ENCODE data around the gene RABGAP1. TPM values are rescaled to one million over a fixed set of nuclear protein-coding genes. Genes with fewer than 3 reads are reported as not detected.

Gene RABGAP1
- total RNA-seq, 3 donors from 2014 or later, result 49.1 to 93.4 (median 77.7) TPM

DNA sequence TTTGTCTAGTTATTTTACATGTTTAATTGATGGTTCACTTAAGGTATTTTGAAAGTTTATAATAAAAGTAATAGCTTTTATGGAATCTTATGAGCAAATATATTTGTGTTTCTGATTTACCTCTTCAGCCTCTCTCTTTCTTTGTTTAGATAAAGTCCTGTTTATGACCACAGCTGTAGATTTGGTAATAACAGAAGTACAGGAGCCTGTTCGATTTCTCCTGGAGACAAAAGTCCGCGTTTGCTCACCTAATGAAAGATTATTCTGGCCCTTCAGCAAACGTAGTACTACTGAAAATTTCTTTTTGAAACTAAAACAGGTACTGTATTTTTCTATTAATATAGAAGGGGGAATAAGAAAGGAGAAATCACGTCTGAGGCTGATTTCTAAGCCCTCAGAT lies 57.6 kb downstream of the RABGAP1 start:
- H3K27ac ChIP-seq, result no peak overlapping the region
- no peak overlapping the region for H3K4me3 ChIP-seq
- intact Hi-C loops (cut with DNase I; ENCODE audit: low total_unique reads), result no loop called here
- H3K36me3 ChIP-seq, result peaks cover 4% of the 10 kb centered on the region
- no peaks in the 10 kb centered on the region for H3K27me3 ChIP-seq
- TF ChIP-seq POLR2A (IDR thresholded peaks at IDR 0.05), result no peak
- TF ChIP-seq CTCF (IDR thresholded peaks at IDR 0.05), result no peak
- no peak for TF ChIP-seq POLR2AphosphoS5 (IDR thresholded peaks at IDR 0.05)
- H3K9me3 ChIP-seq, result no peaks in the 10 kb centered on the region
- H3K4me1 ChIP-seq, result no peaks in the 10 kb centered on the region
- DNase-seq (ENCODE audit: low spot score in 2 of 2), result no peak

DNA sequence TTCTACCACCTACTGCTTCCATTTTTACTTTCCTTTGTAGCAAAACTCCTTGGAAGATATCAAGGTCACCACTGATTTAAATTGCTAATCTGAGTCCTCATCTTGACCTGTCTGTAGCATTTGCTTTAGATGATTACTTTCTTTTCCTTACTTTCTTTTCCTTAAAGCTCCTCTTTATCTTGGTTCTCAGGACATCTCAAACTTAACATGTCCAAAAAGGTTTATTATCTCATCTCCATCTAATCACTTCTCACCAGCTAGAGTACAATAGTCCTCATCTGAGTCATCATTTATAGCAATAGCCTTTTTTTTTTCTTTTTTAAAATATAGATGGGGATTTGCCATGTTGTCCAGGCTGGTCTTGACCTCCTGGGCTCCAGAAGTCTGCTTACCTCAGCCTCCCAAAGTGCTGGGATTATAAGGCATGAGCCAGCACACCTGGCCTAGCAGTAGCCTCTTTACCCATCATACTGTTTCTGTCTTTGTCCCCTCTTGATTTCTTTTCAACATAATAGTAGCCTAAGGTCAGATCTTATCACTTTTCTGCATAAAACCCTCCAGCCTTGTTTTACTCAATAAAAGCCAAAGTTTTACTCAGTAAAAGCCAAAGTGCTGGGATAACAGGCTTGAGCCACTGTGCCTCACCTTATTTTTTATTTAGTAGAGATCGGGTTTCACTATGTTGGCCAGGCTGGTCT lies 59.7 kb downstream of the RABGAP1 start:
- Histone ChIP-seq H3K36me3 (peaks cover 4% of the 10 kb centered on the region), H3K27ac (no peak overlapping the region)
- TF ChIP-seq POLR2AphosphoS5 (IDR thresholded peaks at IDR 0.05), result no peak
- TF ChIP-seq POLR2A (IDR thresholded peaks at IDR 0.05), result no peak
- no peak for TF ChIP-seq CTCF (IDR thresholded peaks at IDR 0.05)

GRCh38 chr9:123002754-123003153 lies 61.9 kb downstream of the RABGAP1 start:
- intact Hi-C loops (cut with DNase I; ENCODE audit: low total_unique reads), result no loop called here

More for the DNA sequence above, 59.7 kb downstream of the RABGAP1 start:
- intact Hi-C loops (cut with DNase I; ENCODE audit: low total_unique reads), result no loop called here
- H3K9me3 ChIP-seq, result no peaks in the 10 kb centered on the region
- no peaks in the 10 kb centered on the region for H3K4me1 ChIP-seq
- H3K27me3 ChIP-seq, result no peaks in the 10 kb centered on the region
- no peak overlapping the region for H3K4me3 ChIP-seq
- no peak for DNase-seq (ENCODE audit: low spot score in 2 of 2)

DNA sequence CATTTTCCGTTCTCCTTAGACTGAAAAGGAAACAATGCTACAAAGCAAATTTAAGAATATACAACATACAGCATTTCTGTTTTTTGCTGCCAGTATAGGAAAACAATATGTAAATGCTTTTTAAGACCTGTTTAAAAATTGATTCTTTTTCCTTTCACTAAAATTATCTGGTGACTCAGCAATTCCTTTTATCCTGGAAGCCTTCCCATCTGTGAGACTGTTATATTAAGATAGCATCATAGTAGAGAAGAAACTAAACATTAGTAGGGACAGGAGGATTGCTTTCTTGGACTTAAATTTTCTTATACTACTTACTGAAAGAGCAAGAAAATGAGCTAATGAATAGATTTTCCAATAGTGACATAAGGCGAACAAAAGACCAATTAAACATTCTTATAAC lies 62.6 kb downstream of the RABGAP1 start:
- Histone ChIP-seq H3K4me1 (no peaks in the 10 kb centered on the region), H3K9me3 (no peaks in the 10 kb centered on the region), H3K4me3 (no peak overlapping the region), H3K27ac (no peak overlapping the region), H3K27me3 (no peaks in the 10 kb centered on the region), H3K36me3 (peaks cover 4% of the 10 kb centered on the region)
- intact Hi-C loops (cut with DNase I; ENCODE audit: low total_unique reads), result no loop called here
- no peak for TF ChIP-seq POLR2A (IDR thresholded peaks at IDR 0.05)
- no peak for TF ChIP-seq CTCF (IDR thresholded peaks at IDR 0.05)
- TF ChIP-seq POLR2AphosphoS5 (IDR thresholded peaks at IDR 0.05), result no peak
- no peak for DNase-seq (ENCODE audit: low spot score in 2 of 2)

More at GRCh38 chr9:123002754-123003153, 61.9 kb downstream of the RABGAP1 start:
- TF ChIP-seq POLR2AphosphoS5 (IDR thresholded peaks at IDR 0.05), result no peak
- no peak for TF ChIP-seq POLR2A (IDR thresholded peaks at IDR 0.05)
- TF ChIP-seq CTCF (IDR thresholded peaks at IDR 0.05), result no peak
- Histone ChIP-seq H3K27me3 (no peaks in the 10 kb centered on the region), H3K4me1 (no peaks in the 10 kb centered on the region), H3K36me3 (peaks cover 4% of the 10 kb centered on the region), H3K4me3 (no peak overlapping the region), H3K9me3 (no peaks in the 10 kb centered on the region), H3K27ac (peak overlapping the region in 1 of 2 donors; percentile 4)
- DNase-seq (ENCODE audit: low spot score in 2 of 2), result no peak

DNA sequence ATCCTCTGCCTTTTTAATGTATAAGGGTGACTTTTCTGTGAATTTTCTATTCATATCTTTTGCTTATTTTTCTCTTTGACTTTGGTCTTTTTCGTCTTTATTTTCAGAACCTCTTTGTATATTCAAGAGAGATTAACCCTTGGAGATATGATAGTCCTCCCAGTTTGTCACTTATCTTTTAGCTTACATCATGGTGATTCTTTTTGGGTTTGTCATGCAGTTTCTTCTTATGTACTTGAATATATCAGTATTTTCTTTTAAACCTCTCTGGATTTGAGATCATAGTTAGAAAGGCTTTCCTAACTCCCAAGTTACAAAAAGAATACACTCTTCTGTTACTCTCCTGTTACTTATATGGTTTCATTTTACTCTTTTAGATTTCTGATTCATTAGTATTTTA lies 65.1 kb downstream of the RABGAP1 start:
- intact Hi-C loops (cut with DNase I; ENCODE audit: low total_unique reads), result no loop called here
- TF ChIP-seq POLR2A (IDR thresholded peaks at IDR 0.05) (no peak), POLR2AphosphoS5 (IDR thresholded peaks at IDR 0.05) (no peak), CTCF (IDR thresholded peaks at IDR 0.05) (no peak)
- Histone ChIP-seq H3K27me3 (no peaks in the 10 kb centered on the region), H3K36me3 (no peaks in the 10 kb centered on the region), H3K4me1 (no peaks in the 10 kb centered on the region), H3K27ac (no peak overlapping the region), H3K4me3 (no peak overlapping the region), H3K9me3 (no peaks in the 10 kb centered on the region)
- no peak for DNase-seq (ENCODE audit: low spot score in 2 of 2)
